ENCODE data around the gene IPO11.

IPO11 gene

DNA sequence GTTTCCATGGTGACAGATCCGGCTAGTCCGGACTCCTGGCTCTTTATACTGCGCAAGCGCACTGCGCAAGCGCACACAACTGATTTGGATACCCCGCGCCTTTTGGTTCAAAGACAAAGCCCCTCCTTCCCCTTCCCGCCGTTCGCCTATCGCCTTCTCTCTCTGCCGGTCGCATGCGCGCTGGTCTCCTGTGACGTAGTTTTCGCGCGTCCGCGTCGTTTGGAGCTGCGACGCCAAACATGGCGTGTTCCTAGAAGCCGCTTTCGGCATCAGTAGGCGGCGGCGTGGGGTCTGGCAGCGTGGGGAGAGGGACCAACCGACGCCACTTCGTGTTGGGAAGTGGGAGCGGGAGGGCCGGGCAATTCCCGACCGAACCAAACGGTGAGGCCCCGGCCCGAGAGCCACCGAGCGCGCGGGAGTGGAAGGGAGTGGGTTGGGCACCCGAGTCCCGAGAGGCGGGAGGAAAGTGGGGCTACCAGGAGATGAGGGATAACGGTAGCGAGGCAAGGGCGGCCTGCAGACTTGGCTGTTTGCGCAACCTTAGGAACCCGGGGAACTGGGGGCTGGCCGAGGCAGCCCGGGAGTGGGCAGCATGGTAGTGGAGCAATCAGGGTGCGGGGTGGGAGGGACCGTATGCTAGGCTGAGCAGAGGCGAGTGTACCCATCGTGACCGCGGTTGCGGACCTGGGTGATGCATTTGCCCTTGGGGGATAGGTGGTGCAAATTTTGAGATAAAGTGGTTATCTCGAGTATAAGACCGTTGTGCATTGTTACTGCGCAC lies at the start of gene IPO11:
IPO11 (plus strand) TSS at position 215 of the 781 bp plus-strand sequence. CDS start 24,517 bp downstream, outside the sequence.
- peak; percentile 98 for DNase-seq
- in situ Hi-C loops (cut with HindIII; ENCODE audit: low pct_ligation_motif_present, low pct_unique_long_range_greater_than_20kb, low sequenced_read_pairs) = no loop called here

DNA sequence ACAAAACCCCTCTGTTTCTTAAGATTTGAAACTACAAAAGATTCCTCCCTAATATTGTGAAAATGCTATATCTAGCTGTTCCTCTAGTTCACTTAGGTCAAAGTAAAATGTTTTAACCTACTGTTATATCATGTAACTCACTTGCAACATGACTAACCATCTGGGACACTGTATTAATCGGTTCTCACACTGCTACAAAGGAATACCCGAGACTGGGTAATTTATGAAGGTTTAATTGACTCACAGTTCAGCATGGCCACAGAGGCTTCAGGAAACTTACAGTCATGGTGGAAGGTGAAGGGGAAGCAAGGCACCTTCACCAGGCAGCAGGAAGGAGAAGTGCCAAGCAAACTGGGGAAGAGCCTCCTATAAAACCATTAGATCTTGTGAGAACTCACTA lies 43.5 kb upstream of the IPO11 start:
- in situ Hi-C loops (cut with HindIII; ENCODE audit: low pct_ligation_motif_present, low pct_unique_long_range_greater_than_20kb, low sequenced_read_pairs) = no loop called here
- no peak for DNase-seq

DNA sequence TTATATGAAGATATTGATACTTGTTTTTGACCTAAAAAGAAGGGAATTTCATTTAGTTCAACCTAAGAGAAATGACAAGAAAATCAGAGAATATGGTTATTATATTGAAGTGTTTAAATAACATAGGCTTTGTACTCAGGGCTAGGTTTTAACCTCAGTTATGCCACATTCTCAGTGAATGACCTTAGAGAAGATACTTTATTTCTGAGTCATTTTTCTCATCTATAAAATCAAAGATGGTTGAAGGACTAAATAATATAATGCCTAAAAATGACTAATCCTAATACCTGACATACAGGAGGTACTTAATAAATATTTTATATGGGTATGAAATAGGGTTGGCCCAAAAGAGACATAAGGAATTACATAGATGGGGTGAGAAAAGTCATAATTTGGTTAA lies 41.2 kb upstream of the IPO11 start:
- in situ Hi-C loops (cut with HindIII; ENCODE audit: low pct_ligation_motif_present, low pct_unique_long_range_greater_than_20kb, low sequenced_read_pairs) = no loop called here
- DNase-seq = no peak

DNA sequence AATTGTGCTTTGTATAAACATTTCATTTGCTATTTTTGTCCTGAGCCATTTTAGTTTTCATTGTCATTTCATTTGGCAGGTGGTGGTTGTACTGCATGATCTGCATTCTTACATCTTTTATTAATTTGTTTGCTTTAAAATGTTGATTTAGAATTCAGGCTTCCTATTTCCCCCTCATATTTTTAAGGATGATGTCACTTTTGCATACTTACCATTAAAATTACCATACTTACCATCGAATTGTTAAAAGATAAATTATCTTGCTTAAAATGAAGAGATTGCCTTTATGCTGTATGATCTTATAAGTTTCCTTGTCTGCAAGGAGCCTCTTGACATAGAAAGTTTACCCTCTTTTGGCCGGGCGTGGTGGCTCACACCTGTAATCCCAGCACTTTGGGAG lies 40.0 kb upstream of the IPO11 start:
- in situ Hi-C loops (cut with HindIII; ENCODE audit: low pct_ligation_motif_present, low pct_unique_long_range_greater_than_20kb, low sequenced_read_pairs) = no loop called here
- DNase-seq = no peak

DNA sequence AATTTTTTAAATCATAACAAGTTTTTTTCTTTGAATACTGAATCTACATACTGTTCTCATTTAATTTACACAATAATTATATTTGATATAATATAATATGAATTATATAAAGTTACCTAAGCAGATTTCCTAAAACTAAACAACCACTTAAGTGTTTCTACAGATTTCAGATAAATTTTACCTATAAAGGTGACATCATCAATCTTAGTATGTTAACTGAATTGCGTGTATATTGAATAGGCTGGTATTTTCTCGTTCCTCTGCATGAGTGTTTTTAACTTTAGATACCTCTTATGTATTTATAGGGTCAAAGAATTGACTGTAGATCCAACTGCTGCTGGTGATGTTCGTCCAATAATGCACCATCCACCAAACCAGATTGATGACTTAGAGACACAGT lies 39.2 kb upstream of the IPO11 start:
- no peak for DNase-seq
- in situ Hi-C loops (cut with HindIII; ENCODE audit: low pct_ligation_motif_present, low pct_unique_long_range_greater_than_20kb, low sequenced_read_pairs) = no loop called here

DNA sequence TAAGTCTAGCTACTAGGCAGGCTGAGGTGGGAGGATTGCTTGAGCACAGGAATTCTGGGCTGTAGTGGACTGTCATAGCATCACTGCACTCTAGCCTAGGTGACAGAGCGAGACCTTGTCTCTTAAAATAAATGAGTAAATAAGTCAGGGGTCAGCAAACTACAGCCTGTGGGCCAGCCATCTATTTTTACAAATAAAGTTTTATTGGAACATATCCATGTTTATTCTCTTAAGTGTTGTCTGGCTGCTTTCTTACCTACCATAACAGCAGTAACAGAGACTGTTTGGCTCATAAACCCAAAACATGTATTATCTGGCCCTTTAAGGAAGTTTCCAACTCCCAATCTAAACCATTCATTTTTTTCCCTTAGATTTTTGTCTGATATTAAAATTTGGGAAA lies 38.5 kb upstream of the IPO11 start:
- no peak for DNase-seq
- in situ Hi-C loops (cut with HindIII; ENCODE audit: low pct_ligation_motif_present, low pct_unique_long_range_greater_than_20kb, low sequenced_read_pairs) = no loop called here

DNA sequence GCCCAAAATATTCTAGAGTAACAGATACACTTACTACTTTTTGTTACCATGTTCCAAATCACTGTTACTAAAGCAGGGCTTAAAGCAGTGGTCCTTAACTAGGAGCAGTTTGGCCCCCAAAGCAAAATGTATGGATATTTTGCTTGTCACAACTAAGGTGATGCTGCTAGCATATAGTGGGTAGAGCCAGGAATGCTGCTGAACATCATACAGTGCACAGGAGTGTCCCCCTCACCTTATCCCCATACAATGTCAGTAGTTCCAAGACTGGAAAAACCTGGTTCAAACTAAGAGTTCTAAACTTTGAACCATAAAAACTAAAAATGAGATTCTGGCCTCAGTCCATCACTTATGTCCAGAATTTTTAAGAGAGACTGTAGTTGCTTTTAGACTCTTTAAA lies 36.9 kb upstream of the IPO11 start:
- in situ Hi-C loops (cut with HindIII; ENCODE audit: low pct_ligation_motif_present, low pct_unique_long_range_greater_than_20kb, low sequenced_read_pairs) = no loop called here
- DNase-seq = no peak

DNA sequence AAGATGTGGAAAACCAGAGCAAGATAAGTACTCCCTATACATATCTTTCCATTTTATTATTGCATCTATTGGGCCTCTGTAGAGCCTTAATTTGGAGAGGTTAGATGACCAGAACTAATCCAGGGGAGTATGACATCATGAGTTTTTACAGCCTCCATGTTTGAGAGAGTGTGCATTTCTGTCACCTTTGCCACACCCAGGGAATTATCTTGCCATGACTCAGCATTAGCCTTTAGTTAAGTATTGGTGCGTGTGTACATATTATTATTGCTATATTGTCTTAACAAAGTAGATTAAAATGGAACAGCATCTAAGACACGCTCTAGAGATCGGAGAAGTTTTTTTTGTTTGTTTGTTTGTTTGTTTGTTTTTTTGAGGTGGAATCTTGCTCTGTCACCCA lies 36.5 kb upstream of the IPO11 start:
- DNase-seq = no peak
- in situ Hi-C loops (cut with HindIII; ENCODE audit: low pct_ligation_motif_present, low pct_unique_long_range_greater_than_20kb, low sequenced_read_pairs) = no loop called here

DNA sequence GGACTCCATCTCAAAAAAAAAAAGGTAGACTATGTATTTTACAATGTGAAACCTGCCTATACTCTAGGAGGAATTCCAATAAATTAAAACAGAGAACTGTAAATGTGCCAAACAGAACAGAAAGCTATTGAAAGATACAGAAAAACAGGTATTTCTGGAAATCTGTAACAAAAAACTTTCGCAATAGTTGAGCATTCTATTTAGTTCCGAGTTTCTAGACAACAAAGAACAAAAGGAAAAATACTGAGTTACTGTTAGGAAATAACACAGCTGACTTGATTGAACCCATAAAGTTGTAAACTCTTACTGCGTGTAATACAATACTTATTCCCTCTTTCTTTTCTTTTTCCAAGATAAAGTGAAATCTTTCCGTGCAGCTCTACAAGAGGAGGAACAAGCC lies 27.4 kb upstream of the IPO11 start:
- no peak for DNase-seq
- in situ Hi-C loops (cut with HindIII; ENCODE audit: low pct_ligation_motif_present, low pct_unique_long_range_greater_than_20kb, low sequenced_read_pairs) = no loop called here

DNA sequence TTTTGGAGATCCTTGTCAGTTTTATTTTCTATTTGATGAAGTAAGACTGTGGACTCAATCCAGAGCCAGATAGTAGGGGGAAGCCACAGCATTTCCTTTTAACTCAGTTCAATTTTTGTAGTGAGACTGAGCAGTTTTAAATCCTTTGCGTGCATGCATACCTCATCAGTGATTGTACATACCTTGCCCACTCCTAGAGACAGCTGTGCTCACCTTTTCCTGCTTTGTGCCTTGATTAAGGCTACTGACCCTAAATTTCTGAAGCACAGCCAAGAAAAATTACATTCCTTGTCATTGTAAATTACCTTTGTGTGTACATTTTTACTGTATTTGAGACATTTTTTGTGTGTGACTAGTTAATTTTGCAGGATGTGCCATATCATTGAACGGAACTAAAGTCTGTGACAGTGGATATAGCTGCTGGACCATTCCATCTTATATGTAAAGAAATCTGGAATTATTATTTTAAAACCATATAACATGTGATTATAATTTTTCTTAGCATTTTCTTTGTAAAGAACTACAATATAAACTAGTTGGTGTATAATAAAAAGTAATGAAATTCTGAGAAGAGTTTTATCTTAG lies 26.7 kb upstream of the IPO11 start:
- DNase-seq = no peak
- in situ Hi-C loops (cut with HindIII; ENCODE audit: low pct_ligation_motif_present, low pct_unique_long_range_greater_than_20kb, low sequenced_read_pairs) = no loop called here

DNA sequence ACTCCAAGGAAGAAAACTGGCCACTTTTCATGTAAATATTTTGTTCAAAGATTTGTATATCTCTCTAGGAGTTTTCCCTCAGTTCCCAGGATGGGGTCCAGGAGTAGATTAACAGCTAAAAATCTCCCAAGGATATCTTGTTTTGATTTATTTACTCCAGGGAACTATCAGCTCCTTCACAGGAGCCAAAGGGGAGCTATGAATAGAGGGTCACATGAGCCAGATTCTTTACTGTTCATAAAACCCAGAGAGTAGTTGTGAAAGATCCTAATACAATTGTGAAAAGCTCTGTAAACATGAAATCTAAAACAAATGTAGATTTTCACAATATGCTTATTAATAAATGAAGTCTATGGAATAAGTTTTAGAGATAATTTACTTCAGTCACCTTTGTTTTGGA lies 25.7 kb upstream of the IPO11 start:
- DNase-seq = no peak
- in situ Hi-C loops (cut with HindIII; ENCODE audit: low pct_ligation_motif_present, low pct_unique_long_range_greater_than_20kb, low sequenced_read_pairs) = no loop called here

DNA sequence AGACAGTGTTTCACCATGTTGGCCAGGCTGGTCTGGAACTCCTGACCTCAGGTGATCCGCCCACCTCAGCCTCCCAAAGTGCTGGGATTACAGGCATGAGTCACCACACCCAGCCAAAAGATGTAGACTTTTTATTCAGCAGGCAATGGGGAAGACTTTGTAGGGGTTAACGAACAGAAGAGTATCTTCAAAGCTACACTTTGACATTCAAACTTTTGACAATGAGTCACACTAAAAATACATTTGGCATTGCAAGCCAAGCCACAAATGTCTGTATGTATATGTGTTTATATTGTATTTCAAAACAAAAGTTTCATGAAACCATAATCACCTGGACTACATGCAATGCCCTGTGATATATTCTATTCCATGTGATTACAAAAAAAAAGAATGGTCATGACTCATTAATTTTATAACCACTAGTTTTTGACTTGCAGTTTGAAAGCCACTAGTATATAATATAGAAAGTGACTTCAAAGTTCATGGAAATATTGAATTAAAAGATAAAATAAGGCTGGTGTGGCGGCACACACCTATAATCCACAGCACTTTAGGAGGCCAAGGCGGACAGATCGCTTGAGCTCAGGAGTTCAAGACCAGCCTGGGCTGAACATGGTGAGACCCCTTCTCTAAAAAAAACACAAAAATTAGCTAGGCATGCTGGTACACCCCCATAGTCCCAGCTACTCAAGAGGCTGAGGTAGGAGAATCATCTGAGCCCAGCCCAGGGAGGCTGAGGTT lies 17.2 kb upstream of the IPO11 start:
- DNase-seq = no peak
- in situ Hi-C loops (cut with HindIII; ENCODE audit: low pct_ligation_motif_present, low pct_unique_long_range_greater_than_20kb, low sequenced_read_pairs) = no loop called here

DNA sequence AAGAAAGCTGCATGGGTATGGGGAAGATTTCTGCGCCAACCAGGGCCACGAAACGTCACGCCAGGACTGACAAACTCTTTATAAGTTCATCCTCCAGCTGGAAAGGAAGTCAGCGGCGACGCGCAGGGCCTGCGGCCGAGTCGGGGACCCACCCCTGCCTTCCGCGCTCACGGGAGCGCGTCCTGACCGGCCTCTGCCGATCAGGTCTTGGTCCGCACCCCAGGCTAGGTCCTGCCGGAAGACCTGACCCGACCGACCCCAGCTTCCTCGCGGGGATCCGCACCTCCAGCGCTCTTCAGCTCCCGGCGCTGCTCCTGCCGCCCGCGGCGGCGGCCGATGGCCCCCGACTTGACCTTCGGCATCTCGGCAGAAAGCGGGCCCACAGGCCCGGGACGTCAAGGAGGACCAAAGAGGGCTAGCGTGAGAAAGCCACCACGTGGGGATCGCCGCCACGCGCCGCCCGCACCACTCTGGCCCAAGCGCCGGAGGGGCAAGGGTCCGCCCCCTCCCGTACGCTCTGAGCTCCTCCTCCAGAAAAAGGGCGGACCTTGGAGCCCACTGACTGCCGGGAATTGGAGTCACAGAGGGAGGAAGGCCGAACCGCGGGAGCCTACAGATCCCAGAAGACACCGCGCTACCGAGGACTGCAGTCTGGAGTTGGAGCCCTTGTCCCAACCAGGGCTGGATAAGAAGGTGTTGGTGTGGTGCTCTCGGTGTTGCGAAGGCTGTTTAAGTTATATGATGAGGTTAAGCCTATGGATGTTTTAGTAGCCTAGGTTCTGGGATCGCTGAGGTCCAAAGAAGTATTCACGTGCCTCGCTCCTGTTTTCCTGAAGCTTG lies 8.9 kb upstream of the IPO11 start, which contains the start of gene DIMT1:
DIMT1 (minus strand) TSS at position 495 of the 840 bp plus-strand sequence; CDS start at position 362, 133 bp downstream.
- in situ Hi-C loops (cut with HindIII; ENCODE audit: low pct_ligation_motif_present, low pct_unique_long_range_greater_than_20kb, low sequenced_read_pairs) = no loop called here
- DNase-seq = peak; percentile 97

DNA sequence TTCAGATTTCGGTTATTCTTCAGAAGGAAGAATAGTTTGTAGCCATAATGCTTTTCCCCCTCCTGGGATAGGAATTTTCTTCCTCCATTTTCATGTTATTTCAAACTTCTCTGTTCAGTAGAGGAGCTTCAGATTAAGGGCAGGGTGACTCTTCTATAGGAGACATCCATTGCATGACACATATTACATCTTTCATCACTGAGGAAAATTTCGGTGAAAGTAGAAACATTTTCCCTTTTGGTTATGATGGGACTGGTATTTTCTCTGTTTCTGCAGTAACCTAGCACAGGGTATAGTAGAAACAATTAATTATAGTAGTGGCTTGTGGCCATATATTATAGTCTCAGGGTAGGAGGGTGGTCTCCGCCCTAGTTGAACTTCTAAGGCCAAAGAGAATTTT lies 1.1 kb downstream of the IPO11 start:
- DNase-seq = no peak
- in situ Hi-C loops (cut with HindIII; ENCODE audit: low pct_ligation_motif_present, low pct_unique_long_range_greater_than_20kb, low sequenced_read_pairs) = no loop called here

DNA sequence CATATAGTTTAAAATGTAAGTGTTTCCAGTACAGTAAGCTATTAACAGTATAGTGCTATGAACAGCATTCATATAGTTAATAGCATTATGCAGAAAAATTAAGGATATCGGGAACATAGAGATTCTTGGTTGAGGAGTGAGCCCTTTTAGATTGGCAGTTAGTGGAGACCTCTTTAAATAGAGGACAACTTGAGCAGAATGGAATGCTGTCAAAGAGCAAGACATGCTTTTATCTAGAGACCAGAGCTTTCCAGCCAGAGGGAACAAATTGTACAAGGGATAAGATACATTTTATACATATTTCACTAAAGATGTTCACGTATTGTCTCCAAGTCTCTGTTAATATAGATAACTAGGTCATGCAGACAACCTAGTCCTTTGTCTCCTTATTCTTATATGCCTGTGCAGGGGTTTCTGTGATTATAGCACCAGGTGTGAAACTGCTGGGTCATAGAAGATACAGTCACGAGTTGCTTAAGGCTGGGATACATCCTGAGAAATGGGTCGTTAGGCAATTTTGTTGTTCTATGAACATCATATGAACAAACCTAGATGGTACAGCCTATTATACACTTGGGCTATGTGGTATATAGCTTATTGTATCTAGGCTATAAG lies 6.0 kb downstream of the IPO11 start:
- in situ Hi-C loops (cut with HindIII; ENCODE audit: low pct_ligation_motif_present, low pct_unique_long_range_greater_than_20kb, low sequenced_read_pairs) = no loop called here
- DNase-seq = no peak

DNA sequence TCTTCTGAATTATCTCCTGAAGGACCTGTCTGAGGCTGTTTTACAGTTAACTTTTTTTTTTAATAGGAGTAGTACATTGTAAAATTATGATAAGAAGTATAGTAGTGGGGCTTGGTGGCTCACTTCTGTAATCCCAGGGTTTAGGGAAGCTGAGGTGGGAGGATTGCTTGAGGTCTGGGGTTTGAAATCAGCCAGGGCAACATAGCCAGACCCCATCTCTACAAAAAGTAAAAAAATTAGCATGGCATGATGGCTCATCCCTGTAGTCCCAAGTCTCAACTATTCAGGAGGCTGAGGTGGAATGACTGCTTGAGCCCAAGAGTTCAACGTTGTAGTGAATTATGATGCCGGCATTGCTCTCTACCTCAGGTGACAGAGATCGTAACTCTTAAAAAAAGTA lies 7.0 kb downstream of the IPO11 start:
- in situ Hi-C loops (cut with HindIII; ENCODE audit: low pct_ligation_motif_present, low pct_unique_long_range_greater_than_20kb, low sequenced_read_pairs) = no loop called here
- DNase-seq = no peak

DNA sequence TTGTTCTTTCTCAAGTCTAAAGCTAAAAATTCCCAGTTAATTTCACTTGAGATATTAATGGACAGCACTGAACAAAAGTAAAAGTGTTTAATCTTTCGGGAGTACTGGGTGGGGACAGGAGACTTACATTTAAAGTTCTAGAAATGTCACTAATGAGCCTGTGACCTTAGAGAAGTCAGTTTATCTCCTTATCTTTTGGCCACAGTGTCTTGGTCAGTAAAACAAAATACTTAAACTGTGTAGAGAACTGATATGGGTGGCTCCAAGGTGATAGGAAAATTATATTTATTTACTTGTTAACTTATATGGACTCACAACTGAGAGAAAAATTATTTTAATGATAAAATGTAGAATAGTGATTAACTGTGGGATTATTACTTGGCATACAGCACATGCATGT lies 8.9 kb downstream of the IPO11 start:
- in situ Hi-C loops (cut with HindIII; ENCODE audit: low pct_ligation_motif_present, low pct_unique_long_range_greater_than_20kb, low sequenced_read_pairs) = no loop called here
- no peak for DNase-seq

DNA sequence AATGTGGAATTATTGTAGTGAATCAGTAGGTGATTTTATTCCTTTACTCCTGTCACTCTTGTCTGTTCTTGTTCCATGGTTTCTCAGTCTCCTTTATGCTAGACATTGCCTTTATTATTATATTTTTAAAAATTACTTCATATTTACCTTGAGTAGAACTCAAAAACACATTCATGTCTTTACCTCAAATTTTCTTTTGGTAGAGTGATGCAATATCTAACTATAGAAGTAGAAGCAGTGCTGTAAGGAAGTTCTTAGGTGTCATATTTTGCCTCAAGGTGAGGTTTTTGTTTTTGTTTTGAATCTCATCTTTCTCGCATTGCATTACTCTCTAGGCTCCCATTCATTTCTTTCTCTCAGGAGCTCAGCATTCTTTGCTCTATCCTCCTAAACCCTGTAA lies 12.2 kb downstream of the IPO11 start:
- no peak for DNase-seq

More for the DNA sequence above, 12.2 kb downstream of the IPO11 start:
- in situ Hi-C loops (cut with HindIII; ENCODE audit: low pct_ligation_motif_present, low pct_unique_long_range_greater_than_20kb, low sequenced_read_pairs) = no loop called here

All from ACHN (cell line).